ENCODE results near the gene ROPN1L.
A peak's percentile ranks its signal among the peaks of the same experiment; 100 is the strongest.
"Not testable (repeated sequence)": the region's sequence is repeated elsewhere in the genome, so short reads cannot be mapped to it uniquely, and the experiment has no call there.

Gene ROPN1L

DNA sequence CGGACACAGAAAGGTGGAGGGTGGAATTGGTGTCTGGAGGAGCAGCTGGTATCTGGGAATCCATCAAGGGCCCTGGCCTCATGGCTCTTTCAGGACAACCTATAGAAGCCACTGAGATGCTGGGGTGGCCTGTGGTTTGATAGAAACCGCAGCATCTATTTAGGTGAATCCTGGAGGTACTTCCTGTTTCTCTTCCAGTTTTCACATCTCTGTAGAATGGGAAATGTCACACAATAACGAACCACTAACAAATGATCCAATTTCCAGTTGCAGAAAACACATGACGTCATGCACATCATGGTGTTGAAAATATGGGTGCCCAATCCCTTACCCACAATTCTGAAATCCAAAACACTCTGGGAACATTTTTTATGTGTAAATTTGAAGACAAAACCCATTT is 52.2 kb downstream of the ROPN1L start:
- Histone ChIP-seq H3K9me3 (ENCODE audit: control insufficient read depth, insufficient read depth, low read length) (peaks cover 15% of the 10 kb centered on the region; the same call in 1 of the 2 replicates), H4K20me1 (ENCODE audit: control insufficient read depth, insufficient read depth, low read depth, low read length) (no peaks in the 10 kb centered on the region), H3K4me3 (ENCODE audit: low read length) (no peak overlapping the region), H3K4me1 (ENCODE audit: control insufficient read depth, low read length) (peaks cover 30% of the 10 kb centered on the region), H3K36me3 (ENCODE audit: control insufficient read depth, low read length) (no peaks in the 10 kb centered on the region), H3K79me2 (ENCODE audit: control insufficient read depth, low read length) (no peaks in the 10 kb centered on the region), H3F3A (ENCODE audit: control insufficient read depth, insufficient read depth) (no peaks in the 10 kb centered on the region), H3K27ac (ENCODE audit: low read depth, low read length) (no peak overlapping the region), H3K4me2 (ENCODE audit: low read length) (peak overlapping the region; percentile 3; the same call in 1 of the 2 replicates), H3K27me3 (ENCODE audit: control insufficient read depth, low read length) (peaks cover 36% of the 10 kb centered on the region), H3K9me2 (replicated peaks; ENCODE audit: control insufficient read depth, low read length) (no peaks in the 10 kb centered on the region)
- TF ChIP-seq, protein P1, sequence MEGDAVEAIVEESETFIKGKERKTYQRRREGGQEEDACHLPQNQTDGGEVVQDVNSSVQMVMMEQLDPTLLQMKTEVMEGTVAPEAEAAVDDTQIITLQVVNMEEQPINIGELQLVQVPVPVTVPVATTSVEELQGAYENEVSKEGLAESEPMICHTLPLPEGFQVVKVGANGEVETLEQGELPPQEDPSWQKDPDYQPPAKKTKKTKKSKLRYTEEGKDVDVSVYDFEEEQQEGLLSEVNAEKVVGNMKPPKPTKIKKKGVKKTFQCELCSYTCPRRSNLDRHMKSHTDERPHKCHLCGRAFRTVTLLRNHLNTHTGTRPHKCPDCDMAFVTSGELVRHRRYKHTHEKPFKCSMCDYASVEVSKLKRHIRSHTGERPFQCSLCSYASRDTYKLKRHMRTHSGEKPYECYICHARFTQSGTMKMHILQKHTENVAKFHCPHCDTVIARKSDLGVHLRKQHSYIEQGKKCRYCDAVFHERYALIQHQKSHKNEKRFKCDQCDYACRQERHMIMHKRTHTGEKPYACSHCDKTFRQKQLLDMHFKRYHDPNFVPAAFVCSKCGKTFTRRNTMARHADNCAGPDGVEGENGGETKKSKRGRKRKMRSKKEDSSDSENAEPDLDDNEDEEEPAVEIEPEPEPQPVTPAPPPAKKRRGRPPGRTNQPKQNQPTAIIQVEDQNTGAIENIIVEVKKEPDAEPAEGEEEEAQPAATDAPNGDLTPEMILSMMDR (IDR thresholded peaks at IDR 0.05; ENCODE audit: low read depth, low read length, poor library complexity, severe bottlenecking) = no peak
- no peak for TF ChIP-seq EZH2phosphoT487 (IDR thresholded peaks at IDR 0.05; ENCODE audit: borderline replicate concordance, low read length)

DNA sequence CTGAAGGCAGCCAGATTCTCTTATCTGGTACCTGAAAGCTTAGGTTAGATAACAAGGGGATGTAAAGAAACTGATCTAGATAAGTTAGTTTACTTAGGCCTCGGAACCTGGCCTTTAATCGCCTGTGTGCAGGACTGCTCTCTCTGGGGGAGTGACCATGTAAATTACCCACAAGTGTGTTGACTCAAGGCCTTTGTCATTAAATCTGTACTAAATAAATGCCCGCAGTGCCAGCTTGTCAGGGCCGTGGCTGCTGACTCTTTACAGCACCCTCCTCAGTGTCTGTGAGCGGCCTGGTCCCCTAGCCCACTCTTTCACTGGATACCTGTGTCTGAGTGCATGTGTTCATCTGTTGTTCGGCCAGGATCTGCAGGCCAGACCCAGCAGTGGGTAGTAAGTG is 52.8 kb downstream of the ROPN1L start:
- H3F3A ChIP-seq (ENCODE audit: control insufficient read depth, insufficient read depth); H3K79me2 ChIP-seq (ENCODE audit: control insufficient read depth, low read length); H3K36me3 ChIP-seq (ENCODE audit: control insufficient read depth, low read length); H3K27ac ChIP-seq (ENCODE audit: low read depth, low read length); H4K20me1 ChIP-seq (ENCODE audit: control insufficient read depth, insufficient read depth, low read depth, low read length); H3K4me3 ChIP-seq (ENCODE audit: low read length); H3K4me2 ChIP-seq (ENCODE audit: low read length); H3K9me2 ChIP-seq (replicated peaks; ENCODE audit: control insufficient read depth, low read length): not testable (repeated sequence)
- Histone ChIP-seq H3K9me3 (ENCODE audit: control insufficient read depth, insufficient read depth, low read length) (peaks cover 15% of the 10 kb centered on the region; the same call in 1 of the 2 replicates), H3K4me1 (ENCODE audit: control insufficient read depth, low read length) (peaks cover 27% of the 10 kb centered on the region), H3K27me3 (ENCODE audit: control insufficient read depth, low read length) (peaks cover 31% of the 10 kb centered on the region)

DNA sequence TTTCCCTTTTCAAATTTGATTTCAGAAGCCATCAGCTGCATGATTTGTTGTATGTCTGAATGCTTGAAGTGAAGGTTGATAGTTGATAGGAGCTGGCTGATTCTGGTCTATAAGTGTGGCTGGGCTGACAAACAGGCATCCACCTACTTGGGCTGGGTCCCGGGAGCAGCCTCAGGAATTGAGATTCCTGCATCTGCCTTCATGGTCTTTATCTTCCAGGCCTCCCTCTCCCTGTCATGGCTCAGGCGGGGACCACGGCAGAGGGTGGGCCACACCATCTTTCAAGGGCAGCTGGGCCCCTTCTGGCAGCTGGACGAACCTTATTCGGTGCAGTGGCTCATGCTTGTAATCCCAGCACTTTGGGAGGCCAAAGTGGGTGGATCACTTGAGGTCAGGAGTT is 55.9 kb downstream of the ROPN1L start:
- Histone ChIP-seq H3K9me2 (replicated peaks; ENCODE audit: control insufficient read depth, low read length) (no peaks in the 10 kb centered on the region), H3K36me3 (ENCODE audit: control insufficient read depth, low read length) (no peaks in the 10 kb centered on the region), H3K27ac (ENCODE audit: low read depth, low read length) (no peak overlapping the region), H3K4me1 (ENCODE audit: control insufficient read depth, low read length) (peaks cover 14% of the 10 kb centered on the region), H3K4me2 (ENCODE audit: low read length) (no peak overlapping the region), H3F3A (ENCODE audit: control insufficient read depth, insufficient read depth) (no peaks in the 10 kb centered on the region), H4K20me1 (ENCODE audit: control insufficient read depth, insufficient read depth, low read depth, low read length) (no peaks in the 10 kb centered on the region), H3K4me3 (ENCODE audit: low read length) (no peak overlapping the region), H3K27me3 (ENCODE audit: control insufficient read depth, low read length) (peaks cover 3% of the 10 kb centered on the region), H3K79me2 (ENCODE audit: control insufficient read depth, low read length) (no peaks in the 10 kb centered on the region), H3K9me3 (ENCODE audit: control insufficient read depth, insufficient read depth, low read length) (peaks cover 15% of the 10 kb centered on the region; the same call in 1 of the 2 replicates)
- TF ChIP-seq EZH2phosphoT487 (IDR thresholded peaks at IDR 0.05; ENCODE audit: borderline replicate concordance, low read length) = no peak
- TF ChIP-seq, protein P1 (IDR thresholded peaks at IDR 0.05; ENCODE audit: low read depth, low read length, poor library complexity, severe bottlenecking) = no peak

DNA sequence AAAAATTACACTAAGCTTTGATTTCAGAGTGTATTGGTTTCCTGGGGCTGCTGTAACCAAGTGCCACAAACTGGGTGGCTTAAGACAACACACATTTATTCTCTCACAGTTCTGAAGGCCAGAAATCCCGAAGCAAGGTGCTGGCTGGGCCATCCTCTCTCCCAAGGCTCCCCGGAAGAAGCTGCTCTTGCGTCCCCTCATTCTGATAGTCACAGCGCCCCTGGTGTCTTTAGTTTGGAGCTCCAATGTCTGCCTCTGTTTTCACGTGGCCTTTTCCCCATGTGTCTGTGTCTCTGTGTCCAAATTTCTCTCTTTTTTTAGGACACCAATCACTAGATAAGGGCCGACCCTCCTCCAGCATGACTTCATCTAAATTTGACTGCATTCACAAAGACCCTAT is 56.7 kb downstream of the ROPN1L start:
- TF ChIP-seq EZH2phosphoT487 (IDR thresholded peaks at IDR 0.05; ENCODE audit: borderline replicate concordance, low read length) = no peak
- TF ChIP-seq, protein P1 (IDR thresholded peaks at IDR 0.05; ENCODE audit: low read depth, low read length, poor library complexity, severe bottlenecking) = peak; percentile 35
- H3K4me2 ChIP-seq (ENCODE audit: low read length) = no peak overlapping the region
- no peaks in the 10 kb centered on the region for H3K79me2 ChIP-seq (ENCODE audit: control insufficient read depth, low read length)

More for the DNA sequence above, 56.7 kb downstream of the ROPN1L start:
- H3K4me3 ChIP-seq (ENCODE audit: low read length) = no peak overlapping the region
- H3K36me3 ChIP-seq (ENCODE audit: control insufficient read depth, low read length) = no peaks in the 10 kb centered on the region
- no peak overlapping the region for H3K27ac ChIP-seq (ENCODE audit: low read depth, low read length)
- no peaks in the 10 kb centered on the region for H3K9me2 ChIP-seq (replicated peaks; ENCODE audit: control insufficient read depth, low read length)
- H3F3A ChIP-seq (ENCODE audit: control insufficient read depth, insufficient read depth) = no peaks in the 10 kb centered on the region
- H3K4me1 ChIP-seq (ENCODE audit: control insufficient read depth, low read length) = peaks cover 14% of the 10 kb centered on the region
- no peaks in the 10 kb centered on the region for H4K20me1 ChIP-seq (ENCODE audit: control insufficient read depth, insufficient read depth, low read depth, low read length)
- peaks cover 15% of the 10 kb centered on the region; the same call in 1 of the 2 replicates for H3K9me3 ChIP-seq (ENCODE audit: control insufficient read depth, insufficient read depth, low read length)
- no peaks in the 10 kb centered on the region for H3K27me3 ChIP-seq (ENCODE audit: control insufficient read depth, low read length)
